B cell (primary cell): ENCODE data around the gene CRB3.

Source experiments
- EZH2 ChIP-seq: IDR thresholded peaks from 2 replicates; pipeline ENCODE4 v1.6.1; 2012; ENCODE audit warnings: borderline replicate concordance, low read depth, mild to moderate bottlenecking, moderate library complexity, low read length; ENCODE audit not compliant: insufficient read depth, poor library complexity, severe bottlenecking
- TF ChIP-seq, protein P1 (sequence below): fragments of 200-600 bp; IDR thresholded peaks from one replicate; pipeline ENCODE4 v1.8.0; 2022; ENCODE audit warnings: antibody characterized with exemption, mild to moderate bottlenecking

DNA sequence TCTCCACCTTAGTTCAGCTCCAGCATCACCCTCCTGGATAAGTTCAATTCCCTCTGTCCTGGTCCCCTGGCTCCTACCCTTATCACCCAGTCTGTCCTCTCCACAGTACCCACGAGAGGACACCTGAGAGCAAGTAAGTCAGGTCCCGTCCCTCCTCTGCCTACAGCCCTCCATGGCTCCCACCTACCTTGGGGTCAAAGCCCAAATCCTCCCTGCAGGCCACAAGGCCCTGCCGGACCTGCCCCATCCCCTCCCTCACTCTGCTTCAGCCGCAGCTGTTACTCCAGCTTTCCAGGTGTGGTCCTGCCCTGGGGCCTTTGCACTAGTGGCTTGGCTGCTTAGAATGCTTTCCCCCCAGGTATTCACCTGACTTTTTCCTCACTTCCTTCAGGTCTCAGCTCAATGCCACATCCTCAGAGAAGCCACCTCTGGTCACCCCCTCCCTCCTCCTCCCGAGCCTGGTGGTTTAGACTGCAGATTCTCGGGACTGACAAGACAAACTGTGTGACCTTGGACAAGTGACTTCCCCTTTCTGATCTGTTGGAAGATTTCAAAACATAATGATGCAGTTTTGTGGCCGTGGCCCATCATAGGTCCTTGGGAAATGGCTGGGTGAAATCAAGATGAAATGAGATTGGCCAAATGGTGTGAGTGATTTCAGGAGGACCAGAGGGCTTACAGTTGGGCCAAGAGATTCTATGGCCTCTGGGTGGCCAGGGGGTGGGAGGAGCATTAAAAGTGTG lies 34.4 kb downstream of the CRB3 start:
- TF ChIP-seq, protein P1, sequence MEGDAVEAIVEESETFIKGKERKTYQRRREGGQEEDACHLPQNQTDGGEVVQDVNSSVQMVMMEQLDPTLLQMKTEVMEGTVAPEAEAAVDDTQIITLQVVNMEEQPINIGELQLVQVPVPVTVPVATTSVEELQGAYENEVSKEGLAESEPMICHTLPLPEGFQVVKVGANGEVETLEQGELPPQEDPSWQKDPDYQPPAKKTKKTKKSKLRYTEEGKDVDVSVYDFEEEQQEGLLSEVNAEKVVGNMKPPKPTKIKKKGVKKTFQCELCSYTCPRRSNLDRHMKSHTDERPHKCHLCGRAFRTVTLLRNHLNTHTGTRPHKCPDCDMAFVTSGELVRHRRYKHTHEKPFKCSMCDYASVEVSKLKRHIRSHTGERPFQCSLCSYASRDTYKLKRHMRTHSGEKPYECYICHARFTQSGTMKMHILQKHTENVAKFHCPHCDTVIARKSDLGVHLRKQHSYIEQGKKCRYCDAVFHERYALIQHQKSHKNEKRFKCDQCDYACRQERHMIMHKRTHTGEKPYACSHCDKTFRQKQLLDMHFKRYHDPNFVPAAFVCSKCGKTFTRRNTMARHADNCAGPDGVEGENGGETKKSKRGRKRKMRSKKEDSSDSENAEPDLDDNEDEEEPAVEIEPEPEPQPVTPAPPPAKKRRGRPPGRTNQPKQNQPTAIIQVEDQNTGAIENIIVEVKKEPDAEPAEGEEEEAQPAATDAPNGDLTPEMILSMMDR, result no peak
- no peak for TF ChIP-seq EZH2
